Keratinocyte (primary cell): Measurements from ENCODE around the gene SEBOX. TPM values are rescaled to one million over a fixed set of nuclear protein-coding genes. Genes with fewer than 3 reads are reported as not detected.

ENCODE experiments used
- DNase-seq: peaks from one replicate; pipeline ENCODE4 v3.0.0-alpha.2; 2011; ENCODE audit warnings: low read depth, missing footprints, low spot score
- FAIRE-seq: peaks from 2 replicates; lab custom pipeline; 2011; peaks lifted over from hg19 to GRCh38; lab: Jason Lieb, UNC
- H2AFZ ChIP-seq: 2 replicates; pipeline ENCODE4 v1.6.0; 2012; ENCODE audit warnings: low read length, control low read depth, inconsistent platforms; ENCODE audit not compliant: control insufficient read depth
- H3K27ac ChIP-seq: 2 replicates; pipeline ENCODE4 v1.5.1; 2011; ENCODE audit warnings: low read length; ENCODE audit not compliant: control insufficient read depth, insufficient read depth
- H3K27me3 ChIP-seq: 3 replicates; pipeline ENCODE4 v1.6.0; 2011; ENCODE audit warnings: low read length; ENCODE audit not compliant: control insufficient read depth, insufficient read depth; ENCODE audit errors: extremely low read depth
- H3K36me3 ChIP-seq, 2 experiments: 2 replicates in 1 of 2; 3 replicates in 1 of 2; pipeline ENCODE4 v1.5.1; 2011; ENCODE audit warnings: low read length in 2 of 2, mild to moderate bottlenecking in 1 of 2; ENCODE audit not compliant: control insufficient read depth in 2 of 2, insufficient read depth in 2 of 2; ENCODE audit errors: extremely low read depth in 1 of 2
- H3K4me1 ChIP-seq: 3 replicates; pipeline ENCODE4 v1.5.1; 2011; ENCODE audit warnings: low read length; ENCODE audit not compliant: control insufficient read depth, insufficient read depth; ENCODE audit errors: extremely low read depth
- H3K4me2 ChIP-seq: 3 replicates; pipeline ENCODE4 v1.6.0; 2011; ENCODE audit warnings: low read depth, low read length; ENCODE audit not compliant: control insufficient read depth, insufficient read depth; ENCODE audit errors: extremely low read depth
- H3K4me3 ChIP-seq, 3 experiments: fragments of 200-600 bp in 1 of 3; sonication (generic) in 1 of 3; 2 replicates in 2 of 3; 3 replicates in 1 of 3; pipeline ENCODE4 v1.5.1; 2011 to 2016; ENCODE audit warnings: low read length in 3 of 3, mild to moderate bottlenecking in 3 of 3, control low read depth in 2 of 3, inconsistent platforms in 1 of 3, low read depth in 1 of 3, mixed read lengths in 1 of 3, mixed run types in 1 of 3, moderate library complexity in 1 of 3; ENCODE audit not compliant: control insufficient read depth in 2 of 3, insufficient read depth in 2 of 3; ENCODE audit errors: extremely low read depth in 1 of 3
- H3K79me2 ChIP-seq: 2 replicates; pipeline ENCODE4 v1.6.0; 2012; ENCODE audit warnings: low read length; ENCODE audit not compliant: control insufficient read depth, insufficient read depth
- H3K9ac ChIP-seq: 3 replicates; pipeline ENCODE4 v1.6.0; 2011; ENCODE audit warnings: low read length; ENCODE audit not compliant: control insufficient read depth, insufficient read depth; ENCODE audit errors: extremely low read depth
- H3K9me1 ChIP-seq: 3 replicates; pipeline ENCODE4 v1.6.0; 2011; ENCODE audit warnings: low read length; ENCODE audit not compliant: control insufficient read depth, insufficient read depth; ENCODE audit errors: extremely low read depth
- H3K9me3 ChIP-seq: 2 replicates; pipeline ENCODE4 v1.5.1; 2012; ENCODE audit warnings: low read depth, low read length; ENCODE audit not compliant: control insufficient read depth
- H4K20me1 ChIP-seq: 3 replicates; pipeline ENCODE4 v1.6.0; 2011; ENCODE audit warnings: low read length; ENCODE audit not compliant: control insufficient read depth, insufficient read depth; ENCODE audit errors: extremely low read depth
- CTCF ChIP-seq, 3 experiments: IDR thresholded peaks in 1 of 3; conservative IDR thresholded peaks in 1 of 3; optimal IDR thresholded peaks in 1 of 3; 2 replicates in 2 of 3; 3 replicates in 1 of 3; pipeline versions ENCODE3 to v1.5.1; 2011; ENCODE audit warnings: low read length in 3 of 3, mild to moderate bottlenecking in 3 of 3, moderate library complexity in 2 of 3, control low read depth in 1 of 3, inconsistent platforms in 1 of 3; ENCODE audit not compliant: insufficient read depth in 2 of 3; ENCODE audit errors: extremely low read depth in 1 of 3
- EZH2 ChIP-seq: IDR thresholded peaks from one replicate; pipeline ENCODE4 v1.6.1; 2012; ENCODE audit warnings: inconsistent platforms, mild to moderate bottlenecking, low read length, moderate library complexity
- dilution Hi-C: fragments of 300-500 bp; cut with MboI; formaldehyde crosslinking; loops from one replicate; pipeline ENCODE4 v1.7.0; 2020; ENCODE audit warnings: low sequenced_read_pairs; ENCODE audit not compliant: extremely low pct_ligation_motif_present
- polyA plus RNA-seq, 5 experiments: library from polyadenylated mRNA; depleted of rRNA in 3 of 5; stranded (reverse) in 3 of 5; stranded (forward) in 1 of 5; unstranded in 1 of 5; fragments of >200 nt; gene quantifications; 1 replicate in 1 of 5; 2 replicates in 3 of 5; 3 replicates in 1 of 5; pipeline versions ENCODE4 v1.2.1 to v1.2.3, GENCODE V29; 2011 to 2012; ENCODE audit warnings: missing spikeins in 2 of 5, low read depth in 1 of 5, low replicate concordance in 1 of 5

Gene SEBOX
- polyA plus RNA-seq, 1 donor (not counting 4 experiments of a cell fraction or from before 2014, with no cell fraction given): not detected

- dilution Hi-C loops: no loop called here
- Histone ChIP-seq H3K27me3 (no peaks in the 10 kb centered on the region), H3K79me2 (no peaks in the 10 kb centered on the region), H4K20me1 (no peaks in the 10 kb centered on the region), H3K36me3 (no peaks in the 10 kb centered on the region), H3K4me3 (no peak overlapping the region), H3K9me1 (no peaks in the 10 kb centered on the region), H3K27ac (no peak overlapping the region), H3K4me1 (peaks cover 9% of the 10 kb centered on the region), H2AFZ (no peak overlapping the region), H3K9ac (no peak overlapping the region), H3K9me3 (no peaks in the 10 kb centered on the region), H3K4me2 (no peak overlapping the region)
- DNase-seq (no peak), FAIRE-seq (no peak)
- TF ChIP-seq CTCF (optimal IDR thresholded peaks at IDR 0.05 in 1 of 3, IDR thresholded peaks at IDR 0.05 in 1 of 3, conservative IDR thresholded peaks at IDR 0.05 in 1 of 3; ENCODE audit: extremely low read depth in 1 of 3, insufficient read depth in 2 of 3, low read length in 3 of 3) (no peak), EZH2 (no peak)
Observed at GRCh38 chr17:28390141-28390540, 25.1 kb upstream of the SEBOX start.

GRCh38 chr17:28388106-28388505 lies 23.1 kb upstream of the SEBOX start:
- H3K9me1 ChIP-seq: no peaks in the 10 kb centered on the region
- no peak overlapping the region for H2AFZ ChIP-seq
- H3K4me2 ChIP-seq: no peak overlapping the region
- no peaks in the 10 kb centered on the region for H4K20me1 ChIP-seq
- no peak for TF ChIP-seq CTCF (optimal IDR thresholded peaks at IDR 0.05 in 1 of 3, IDR thresholded peaks at IDR 0.05 in 1 of 3, conservative IDR thresholded peaks at IDR 0.05 in 1 of 3; ENCODE audit: extremely low read depth in 1 of 3, insufficient read depth in 2 of 3, low read length in 3 of 3)
- TF ChIP-seq EZH2: no peak
- peaks cover 18% of the 10 kb centered on the region for H3K27me3 ChIP-seq
- FAIRE-seq (no peak), DNase-seq (no peak)
- peaks cover 10% of the 10 kb centered on the region for H3K4me1 ChIP-seq
- H3K27ac ChIP-seq: no peak overlapping the region
- H3K9me3 ChIP-seq: no peaks in the 10 kb centered on the region
- no peaks in the 10 kb centered on the region for H3K36me3 ChIP-seq
- dilution Hi-C loops: no loop called here
- H3K79me2 ChIP-seq: no peaks in the 10 kb centered on the region
- H3K4me3 ChIP-seq: no peak overlapping the region
- H3K9ac ChIP-seq: no peak overlapping the region
